ENCODE results near the gene VEPH1. TPM values are rescaled to one million over a fixed set of nuclear protein-coding genes. Genes with fewer than 3 reads are reported as not detected.

VEPH1 gene
- total and polyA plus RNA-seq, 9 of the 15 experiments (the other 6 are each of a cell fraction or from before 2014, with no cell fraction given): 4.5 to 15.6 (median 5.8) TPM

GRCh38 chr3:157231071-157231470 is 272.1 kb downstream of the VEPH1 start:
- POLR2A ChIA-PET: no interaction called here
- Histone ChIP-seq H3K4me1 (replicated peaks in 1 of 2; ENCODE audit: control insufficient read depth in 2 of 2, insufficient read depth in 2 of 2, low read length in 2 of 2) (peaks cover 0 to 6% of the 10 kb centered on the region in 2 experiments; a peak in 1 of 5 replicates), H3K9me1 (ENCODE audit: control insufficient read depth, insufficient read depth, low read length) (no peaks in the 10 kb centered on the region), H3K9me3 (replicated peaks; ENCODE audit: control insufficient read depth, insufficient read depth, low read depth, low read length) (no peaks in the 10 kb centered on the region), H2AFZ (ENCODE audit: low read depth, low read length) (no peak overlapping the region), H3K36me3 (ENCODE audit: control insufficient read depth, insufficient read depth, low read length) (no peaks in the 10 kb centered on the region), H4K20me1 (replicated peaks; ENCODE audit: control insufficient read depth, insufficient read depth, low read length) (no peaks in the 10 kb centered on the region), H3K79me2 (ENCODE audit: control insufficient read depth, insufficient read depth, low read length) (no peaks in the 10 kb centered on the region), H3K9ac (ENCODE audit: insufficient read depth in 1 of 2, low read depth in 2 of 2, low read length in 2 of 2) (no peak overlapping the region), H3K4me3 (no peak overlapping the region), H3K27me3 (ENCODE audit: control insufficient read depth in 2 of 2, insufficient read depth in 2 of 2, low read length in 2 of 2) (peaks cover 0 to 3% of the 10 kb centered on the region in 2 experiments; a peak in 1 of 5 replicates), H3K4me2 (ENCODE audit: insufficient read depth, low read length) (no peak overlapping the region), H3K27ac (ENCODE audit: extremely low read depth, low read depth, low read length) (no peak overlapping the region)
- intact Hi-C loops (cut with micrococcal nuclease) (loop anchor here (10.0 kb wide), 1 partner anchor 264 kb away; no protein-coding TSS in a partner anchor), in situ Hi-C loops (cut with MboI) (no loop called here)
- 19% methylated on average over 3 of the region's 3 CpGs for WGBS (ENCODE audit: insufficient coverage, low coverage, missing lambda C conversion rate)
- DNase-seq (ENCODE audit: extremely low read depth in 1 of 4, low spot score in 3 of 4): no peak
- no TSS peak for BruUV-seq (replicated peaks)
- CTCF ChIA-PET (ENCODE audit: low intra/inter-chr PET ratio): no interaction called here
- no peak for FAIRE-seq
- no peak for TF ChIP-seq ARID3A (IDR thresholded peaks at IDR 0.05; ENCODE audit: borderline replicate concordance, low read depth, low read length)
- no peak for TF ChIP-seq MCM3 (IDR thresholded peaks at IDR 0.05)
- TF ChIP-seq, protein P1, sequence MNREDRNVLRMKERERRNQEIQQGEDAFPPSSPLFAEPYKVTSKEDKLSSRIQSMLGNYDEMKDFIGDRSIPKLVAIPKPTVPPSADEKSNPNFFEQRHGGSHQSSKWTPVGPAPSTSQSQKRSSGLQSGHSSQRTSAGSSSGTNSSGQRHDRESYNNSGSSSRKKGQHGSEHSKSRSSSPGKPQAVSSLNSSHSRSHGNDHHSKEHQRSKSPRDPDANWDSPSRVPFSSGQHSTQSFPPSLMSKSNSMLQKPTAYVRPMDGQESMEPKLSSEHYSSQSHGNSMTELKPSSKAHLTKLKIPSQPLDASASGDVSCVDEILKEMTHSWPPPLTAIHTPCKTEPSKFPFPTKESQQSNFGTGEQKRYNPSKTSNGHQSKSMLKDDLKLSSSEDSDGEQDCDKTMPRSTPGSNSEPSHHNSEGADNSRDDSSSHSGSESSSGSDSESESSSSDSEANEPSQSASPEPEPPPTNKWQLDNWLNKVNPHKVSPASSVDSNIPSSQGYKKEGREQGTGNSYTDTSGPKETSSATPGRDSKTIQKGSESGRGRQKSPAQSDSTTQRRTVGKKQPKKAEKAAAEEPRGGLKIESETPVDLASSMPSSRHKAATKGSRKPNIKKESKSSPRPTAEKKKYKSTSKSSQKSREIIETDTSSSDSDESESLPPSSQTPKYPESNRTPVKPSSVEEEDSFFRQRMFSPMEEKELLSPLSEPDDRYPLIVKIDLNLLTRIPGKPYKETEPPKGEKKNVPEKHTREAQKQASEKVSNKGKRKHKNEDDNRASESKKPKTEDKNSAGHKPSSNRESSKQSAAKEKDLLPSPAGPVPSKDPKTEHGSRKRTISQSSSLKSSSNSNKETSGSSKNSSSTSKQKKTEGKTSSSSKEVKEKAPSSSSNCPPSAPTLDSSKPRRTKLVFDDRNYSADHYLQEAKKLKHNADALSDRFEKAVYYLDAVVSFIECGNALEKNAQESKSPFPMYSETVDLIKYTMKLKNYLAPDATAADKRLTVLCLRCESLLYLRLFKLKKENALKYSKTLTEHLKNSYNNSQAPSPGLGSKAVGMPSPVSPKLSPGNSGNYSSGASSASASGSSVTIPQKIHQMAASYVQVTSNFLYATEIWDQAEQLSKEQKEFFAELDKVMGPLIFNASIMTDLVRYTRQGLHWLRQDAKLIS (CRISPR knock-in tag; IDR thresholded peaks at IDR 0.05): no peak
- TF ChIP-seq EGR1 (conservative IDR thresholded peaks at IDR 0.05): no peak
- TF ChIP-seq STAT5A (IDR thresholded peaks at IDR 0.05; ENCODE audit: borderline replicate concordance, low read length): no peak
- TF ChIP-seq ZNF408 (CRISPR knock-in tag; IDR thresholded peaks at IDR 0.05; ENCODE audit: low read depth): no peak
- TF ChIP-seq SMAD1 (IDR thresholded peaks at IDR 0.05; ENCODE audit: low read depth, low read length, partially characterized antibody): no peak
- TF ChIP-seq CREB1 (IDR thresholded peaks at IDR 0.05): no peak
- TF ChIP-seq CREB1 (CRISPR knock-in tag; IDR thresholded peaks at IDR 0.05): no peak
- no peak for ATAC-seq
